ENCODE data around the gene NOTCH1. TPM values are rescaled to one million over a fixed set of nuclear protein-coding genes. Genes with fewer than 3 reads are reported as not detected.

Gene NOTCH1
- total RNA-seq, 2 experiments from 2014 or later = 67.3 to 73.5 TPM

DNA sequence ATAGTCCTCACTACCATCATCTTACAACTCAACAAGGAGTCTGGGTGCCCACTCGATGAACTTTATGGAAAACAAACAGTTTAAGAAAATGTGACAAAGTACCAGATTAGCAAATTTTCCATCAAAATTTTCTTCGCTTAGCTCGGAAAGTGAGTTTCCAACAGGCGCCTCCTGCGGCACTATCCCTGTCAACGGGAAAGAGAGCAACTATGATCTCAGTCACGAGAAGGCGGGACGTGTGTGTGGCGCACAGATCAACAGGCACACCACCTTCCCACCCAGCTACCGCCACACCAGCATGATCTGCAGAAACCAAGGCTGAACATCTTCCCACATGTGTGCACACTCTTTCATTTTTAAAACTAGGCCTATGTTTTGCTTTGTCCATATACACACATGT lies 92.5 kb downstream of the NOTCH1 start:
- H3K9me3 Mint-ChIP-seq (ENCODE audit: low read depth) = no peaks in the 10 kb centered on the region
- no peak for DNase-seq
- H3K27me3 Mint-ChIP-seq = no peaks in the 10 kb centered on the region
- CTCF ChIA-PET = no interaction called here
- no peak overlapping the region for H3K27ac Mint-ChIP-seq
- ATAC-seq = no peak
- peaks cover 48% of the 10 kb centered on the region for H3K36me3 Mint-ChIP-seq
- H3K4me1 Mint-ChIP-seq = no peaks in the 10 kb centered on the region
- no peak overlapping the region for H3K4me3 Mint-ChIP-seq

DNA sequence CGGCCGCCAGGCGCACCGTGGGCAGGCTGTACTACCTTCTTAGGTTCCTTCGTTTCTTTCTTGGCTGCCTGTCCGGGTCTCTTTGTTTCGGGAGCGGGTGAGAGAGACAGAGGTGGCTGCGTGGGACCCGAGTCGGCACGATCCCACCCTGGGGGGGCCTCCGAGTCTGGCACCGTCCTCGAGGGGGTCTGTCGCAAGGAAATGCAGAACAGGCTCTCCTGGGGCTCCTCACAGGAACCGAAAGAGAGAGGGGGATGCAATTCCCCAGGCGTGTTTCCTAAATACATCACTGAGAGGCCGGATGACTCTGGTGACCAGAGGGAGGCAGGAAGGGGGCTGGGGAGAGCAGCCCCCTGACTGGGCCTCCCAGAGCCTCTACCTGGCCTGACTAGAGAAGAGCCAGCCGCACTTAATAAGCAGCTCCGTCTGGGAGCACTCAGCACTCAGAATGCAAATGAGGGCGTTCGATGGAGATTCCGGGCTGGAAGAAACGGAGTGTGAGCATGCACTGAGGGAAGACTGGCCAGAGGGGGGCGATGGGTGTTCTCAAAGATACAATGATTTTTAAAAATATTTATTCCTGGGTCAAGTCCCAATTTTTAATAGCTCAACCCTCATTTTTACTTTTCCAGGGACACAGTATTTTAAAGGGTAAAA lies 94.5 kb downstream of the NOTCH1 start:
- Mint-ChIP-seq H3K36me3 (peaks cover 51% of the 10 kb centered on the region), H3K4me1 (no peaks in the 10 kb centered on the region), H3K27ac (no peak overlapping the region), H3K9me3 (ENCODE audit: low read depth) (no peaks in the 10 kb centered on the region), H3K27me3 (no peaks in the 10 kb centered on the region), H3K4me3 (no peak overlapping the region)
- ATAC-seq (no peak), DNase-seq (no peak)
- CTCF ChIA-PET = no interaction called here

DNA sequence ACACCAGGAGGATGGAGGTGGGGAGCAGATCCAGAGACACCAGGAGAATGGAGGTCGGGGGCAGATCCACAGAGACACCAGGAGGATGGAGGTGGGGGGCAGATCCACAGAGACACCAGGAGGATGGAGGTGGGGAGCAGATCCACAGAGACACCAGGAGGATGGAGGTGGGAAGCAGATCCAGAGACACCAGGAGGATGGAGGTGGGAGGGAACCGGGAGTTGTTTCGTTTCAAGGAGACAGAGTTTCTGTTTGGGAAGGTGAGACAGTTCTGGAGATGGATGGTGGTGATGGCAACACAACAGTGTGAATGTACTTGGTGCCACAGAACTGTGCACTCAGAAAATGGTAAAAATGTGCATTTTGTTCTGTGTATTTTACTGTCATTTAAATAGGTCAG lies 97.2 kb downstream of the NOTCH1 start:
- Mint-ChIP-seq H3K27ac (no peak overlapping the region), H3K27me3 (no peaks in the 10 kb centered on the region), H3K4me3 (no peak overlapping the region), H3K9me3 (ENCODE audit: low read depth) (no peaks in the 10 kb centered on the region), H3K36me3 (peaks cover 49% of the 10 kb centered on the region), H3K4me1 (no peaks in the 10 kb centered on the region)
- DNase-seq = no peak
- CTCF ChIA-PET = no interaction called here
- no peak for ATAC-seq

DNA sequence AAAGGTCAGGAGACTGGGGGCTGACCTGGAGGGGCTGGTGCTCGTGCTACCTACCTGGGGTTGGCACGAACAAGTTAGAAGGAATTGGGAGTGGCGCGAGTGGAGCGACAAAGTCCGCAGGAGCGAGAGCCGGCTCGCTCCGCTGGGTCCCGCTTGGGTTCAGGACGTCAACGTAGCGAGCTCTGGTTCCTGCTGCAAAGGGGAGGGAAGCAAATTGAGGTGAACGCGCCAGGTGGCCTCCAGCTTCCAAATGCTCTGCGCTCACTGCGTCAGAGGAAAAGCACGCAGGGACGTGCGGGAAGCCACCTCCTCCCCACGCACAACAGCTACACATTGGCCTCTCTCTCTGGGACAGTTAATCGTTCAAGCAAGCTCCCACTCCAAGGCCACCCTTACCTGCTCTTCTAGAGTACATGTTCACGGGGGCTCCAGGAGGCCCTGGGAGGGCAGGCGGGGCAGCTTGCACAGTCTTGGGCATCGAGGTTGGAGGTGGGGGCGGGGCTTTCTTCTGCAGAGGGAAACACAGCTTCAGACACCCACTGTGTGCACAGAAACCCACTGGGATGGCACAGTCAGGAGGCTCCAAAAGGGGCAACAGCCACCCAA lies 98.6 kb downstream of the NOTCH1 start:
- CTCF ChIA-PET = no interaction called here
- Mint-ChIP-seq H3K4me1 (no peaks in the 10 kb centered on the region), H3K27ac (no peak overlapping the region), H3K9me3 (ENCODE audit: low read depth) (no peaks in the 10 kb centered on the region), H3K4me3 (no peak overlapping the region), H3K36me3 (peaks cover 44% of the 10 kb centered on the region), H3K27me3 (no peaks in the 10 kb centered on the region)
- no peak for ATAC-seq
- DNase-seq = no peak

DNA sequence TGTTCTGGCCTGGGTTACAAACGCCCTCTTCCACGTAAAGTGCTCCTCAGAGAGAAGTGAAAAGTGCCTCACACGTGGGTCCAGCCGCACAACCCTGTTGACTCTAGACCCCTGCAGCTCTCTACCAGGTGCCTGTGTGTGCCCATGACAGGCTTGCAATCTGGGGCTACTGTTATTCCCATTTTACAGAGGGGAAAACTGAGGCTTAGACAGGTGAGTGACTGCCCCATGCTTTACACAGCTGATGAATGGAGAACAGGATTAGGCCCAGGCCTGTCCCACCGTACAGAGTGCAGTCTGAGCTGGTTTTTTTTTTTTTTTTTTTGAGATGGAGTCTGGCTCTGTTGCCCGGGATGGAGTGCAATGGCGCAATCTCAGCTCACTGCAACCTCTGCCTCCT lies 100.0 kb downstream of the NOTCH1 start:
- CTCF ChIA-PET = no interaction called here
- H3K36me3 Mint-ChIP-seq = peaks cover 45% of the 10 kb centered on the region
- ATAC-seq (no peak), DNase-seq (no peak)
- H3K4me3 Mint-ChIP-seq = no peak overlapping the region
- no peaks in the 10 kb centered on the region for H3K27me3 Mint-ChIP-seq
- no peak overlapping the region for H3K27ac Mint-ChIP-seq
- H3K4me1 Mint-ChIP-seq = no peaks in the 10 kb centered on the region
- no peaks in the 10 kb centered on the region for H3K9me3 Mint-ChIP-seq (ENCODE audit: low read depth)

Small RNAs within 50 kb of the gene (microRNA-seq; reads per million reads assigned to microRNA genes)
- not detected for gene MIR4673
- 2.1 reads per million for gene MIR4674

Other genes with a start within 250 kb of the NOTCH1 start
- not detected for gene CCDC187, start 242.0 kb downstream of the NOTCH1 start, total RNA-seq
- gene GPSM1, start 218.5 kb downstream of the NOTCH1 start, total RNA-seq = 1 to 10 TPM; 4.5 to 6.7 TPM
- 10 to 100 TPM; 22.4 to 23.7 TPM for gene DNLZ, start 182.3 kb downstream of the NOTCH1 start, total RNA-seq
- 1 to 10 TPM in 1 of 2 experiments, under 1 TPM in 1; 0.50 to 3.1 TPM for gene CARD9, start 172.4 kb downstream of the NOTCH1 start, total RNA-seq
- gene SNAPC4, start 145.9 kb downstream of the NOTCH1 start, total RNA-seq = 10 to 100 TPM; 12.4 to 17.0 TPM
- gene ENTR1, start 135.4 kb downstream of the NOTCH1 start, total RNA-seq = 10 to 100 TPM; 47.4 to 54.2 TPM
- gene PMPCA, start 135.4 kb downstream of the NOTCH1 start, total RNA-seq = 10 to 100 TPM; 64.0 to 76.5 TPM
- gene INPP5E, start 106.2 kb downstream of the NOTCH1 start, total RNA-seq = 10 to 100 TPM; 20.0 to 21.4 TPM
- gene SEC16A, start 63.0 kb downstream of the NOTCH1 start, total RNA-seq = 10 to 100 TPM; 88.0 to 96.7 TPM
- 1 to 10 TPM in 1 of 2 experiments, under 1 TPM in 1; 0.29 to 1.1 TPM for gene EGFL7, start 116.9 kb upstream of the NOTCH1 start, total RNA-seq
- 10 to 100 TPM; 16.9 to 20.5 TPM for gene AGPAT2, start 141.4 kb upstream of the NOTCH1 start, total RNA-seq
- not detected for gene DIPK1B, start 166.5 kb upstream of the NOTCH1 start, total RNA-seq
- gene LCN10, start 196.9 kb upstream of the NOTCH1 start, total RNA-seq = under 1 TPM in 1 of 2 experiments, not detected in 1; 0.68 TPM
- not detected for gene LCN6, start 202.5 kb upstream of the NOTCH1 start, total RNA-seq
- not detected for gene LCN8, start 212.2 kb upstream of the NOTCH1 start, total RNA-seq
- not detected for gene LCN15, start 218.5 kb upstream of the NOTCH1 start, total RNA-seq
- gene TMEM141, start 245.3 kb upstream of the NOTCH1 start, total RNA-seq = 10 to 100 TPM; 31.7 to 32.8 TPM